K562 (cell line): Measurements from ENCODE around the gene NR2F2. TPM values are rescaled to one million over a fixed set of nuclear protein-coding genes. Genes with fewer than 3 reads are reported as not detected.

Source experiments
- ATAC-seq: fragments of 200-7000 bp; cut with Tn5 transposase; 3 replicates; pipeline ENCODE4 v1.9.1; 2020; ENCODE audit warnings: moderate library complexity
- BruUV-seq: library from RNA; stranded (reverse); fragments of 400-500 nt; replicated peaks from 2 replicates; lab custom pipeline; 2021; lab: Mats Ljungman, UMichigan
- CTCF ChIA-PET: fragments of 300-600 bp; formaldehyde crosslinking; extraction: SDS; loops from one replicate; lab custom pipeline; 2021; ENCODE audit warnings: low intra/inter-chr PET ratio; lab: Yijun Ruan, JAX
- POLR2A ChIA-PET: fragments of 300-600, 350-650 bp; sonication (Branson Sonifier 250); formaldehyde crosslinking; extraction: SDS; loops from one replicate; lab custom pipeline; 2021; ENCODE audit warnings: antibody characterized with exemption, inconsistent platforms; lab: Yijun Ruan, JAX
- DNase-seq, 4 experiments: peaks; one replicate each; pipeline versions ENCODE4 v3.0.0 to v3.0.0-alpha.2; 2011 to 2018; ENCODE audit warnings: low spot score in 3 of 4, mixed read lengths in 3 of 4; ENCODE audit errors: extremely low read depth in 1 of 4
- FAIRE-seq: peaks from 2 replicates; lab custom pipeline; 2011; peaks lifted over from hg19 to GRCh38; lab: Jason Lieb, UNC
- H2AFZ ChIP-seq: 2 replicates; pipeline ENCODE4 v1.6.0; 2011; ENCODE audit warnings: low read depth, low read length, control low read depth, inconsistent platforms
- H3K27ac ChIP-seq: fragments of 200-600 bp; 3 replicates; pipeline ENCODE4 v1.8.0; 2011; ENCODE audit warnings: low read depth, mild to moderate bottlenecking, control low read depth, inconsistent platforms, low read length, moderate library complexity, mixed read lengths; ENCODE audit errors: extremely low read depth
- H3K27me3 ChIP-seq, 2 experiments: fragments of 300-600 bp in 1 of 2; 2 replicates in 1 of 2; 3 replicates in 1 of 2; pipeline versions ENCODE4 v1.6.0 to v1.8.0; 2011; ENCODE audit warnings: inconsistent platforms in 2 of 2, low read length in 2 of 2, mild to moderate bottlenecking in 1 of 2, mixed read lengths in 1 of 2, moderate library complexity in 1 of 2; ENCODE audit not compliant: control insufficient read depth in 2 of 2, insufficient read depth in 2 of 2
- H3K36me3 ChIP-seq: fragments of 300-600 bp; 3 replicates; pipeline ENCODE4 v1.8.0; 2011; ENCODE audit warnings: mild to moderate bottlenecking, low read length, inconsistent platforms; ENCODE audit not compliant: control insufficient read depth, insufficient read depth
- H3K4me1 ChIP-seq, 2 experiments: fragments of 200-600 bp in 1 of 2; replicated peaks in 1 of 2; 2 replicates in 1 of 2; 3 replicates in 1 of 2; pipeline versions ENCODE4 v1.5.1 to v1.8.0; 2011; ENCODE audit warnings: inconsistent platforms in 2 of 2, low read length in 2 of 2, mild to moderate bottlenecking in 1 of 2, mixed read lengths in 1 of 2, moderate library complexity in 1 of 2; ENCODE audit not compliant: control insufficient read depth in 2 of 2, insufficient read depth in 2 of 2
- H3K4me2 ChIP-seq: 2 replicates; pipeline ENCODE4 v1.6.1; 2011; ENCODE audit warnings: low read length, control low read depth, inconsistent platforms, mixed read lengths; ENCODE audit not compliant: insufficient read depth
- H3K4me3 ChIP-seq: fragments of 200-600 bp; sonication (generic), shearing (Covaris generic); 2 replicates; pipeline ENCODE4 v1.5.1; 2016; ENCODE audit warnings: control low read depth, inconsistent platforms
- H3K79me2 ChIP-seq: fragments of 200-600 bp; 3 replicates; pipeline ENCODE4 v1.8.0; 2011; ENCODE audit warnings: low read length, inconsistent platforms; ENCODE audit not compliant: control insufficient read depth, insufficient read depth
- H3K9ac ChIP-seq, 2 experiments: 2 replicates each; pipeline versions ENCODE4 v1.6.0 to v1.6.1; 2011; ENCODE audit warnings: low read depth in 2 of 2, low read length in 2 of 2, control low read depth in 1 of 2, inconsistent platforms in 1 of 2, mild to moderate bottlenecking in 1 of 2, mixed read lengths in 1 of 2; ENCODE audit not compliant: insufficient read depth in 1 of 2
- H3K9me1 ChIP-seq: one replicate; pipeline ENCODE4 v1.6.0; 2011; ENCODE audit warnings: inconsistent platforms, mild to moderate bottlenecking, low read length, moderate library complexity; ENCODE audit not compliant: control insufficient read depth, insufficient read depth
- H3K9me3 ChIP-seq: replicated peaks from 2 replicates; pipeline ENCODE4 v1.5.1; 2011; ENCODE audit warnings: low read depth, low read length, inconsistent platforms; ENCODE audit not compliant: control insufficient read depth, insufficient read depth
- H4K20me1 ChIP-seq: replicated peaks from 2 replicates; pipeline ENCODE4 v1.6.1; 2011; ENCODE audit warnings: low read length, inconsistent platforms, mixed read lengths; ENCODE audit not compliant: control insufficient read depth, insufficient read depth
- EP400 ChIP-seq: fragments of 450-650 bp; IDR thresholded peaks from 2 replicates; pipeline ENCODE4 v1.6.1; 2017; ENCODE audit warnings: antibody characterized with exemption, mild to moderate bottlenecking, moderate library complexity
- FOSL1 ChIP-seq: fragments of 200-800 bp; sonication (Bioruptor generic); conservative IDR thresholded peaks from 2 replicates; pipeline ENCODE4 v1.6.1; 2016; ENCODE audit warnings: missing genetic modification characterization, missing compliant biosample characterization
- HMGN3 ChIP-seq: IDR thresholded peaks from 2 replicates; pipeline ENCODE4 v1.6.1; 2011; ENCODE audit warnings: borderline replicate concordance, low read depth, mild to moderate bottlenecking, mixed read lengths, low read length; ENCODE audit not compliant: insufficient read length; ENCODE audit errors: extremely low read depth
- HNRNPUL1 ChIP-seq: fragments of 200-400 bp; formaldehyde crosslinking; IDR thresholded peaks from 2 replicates; pipeline ENCODE4 v1.6.1; 2017; ENCODE audit warnings: low read length
- NFRKB ChIP-seq: fragments of 450-650 bp; IDR thresholded peaks from 2 replicates; pipeline ENCODE4 v1.6.1; 2016; ENCODE audit warnings: low read depth
- NONO ChIP-seq, 2 experiments: fragments of 200-400 bp in 1 of 2; fragments of 450-650 bp in 1 of 2; formaldehyde crosslinking in 1 of 2; IDR thresholded peaks; 2 replicates each; pipeline ENCODE4 v1.6.1; 2017; ENCODE audit warnings: low read depth in 2 of 2, mild to moderate bottlenecking in 2 of 2, moderate library complexity in 2 of 2, low read length in 1 of 2
- NR3C1 ChIP-seq: sonication (generic); formaldehyde crosslinking; IDR thresholded peaks from 2 replicates; pipeline ENCODE4 v1.8.1; 2022; ENCODE audit warnings: missing genetic modification reagents
- OTX1 ChIP-seq: fragments of 450-650 bp; formaldehyde crosslinking; IDR thresholded peaks from 2 replicates; pipeline ENCODE4 v1.4.0; 2022; ENCODE audit warnings: mild to moderate bottlenecking
- PRMT5 ChIP-seq: sonication (generic); formaldehyde crosslinking; IDR thresholded peaks from 2 replicates; pipeline ENCODE4 v1.5.0; 2020; ENCODE audit warnings: missing genetic modification reagents
- RBM34 ChIP-seq: fragments of 200-400 bp; formaldehyde crosslinking; IDR thresholded peaks from 2 replicates; pipeline ENCODE4 v1.6.1; 2018; ENCODE audit warnings: low read length, borderline replicate concordance; ENCODE audit not compliant: insufficient read depth
- SNIP1 ChIP-seq: fragments of 450-650 bp; IDR thresholded peaks from 2 replicates; pipeline ENCODE4 v1.7.1; 2017; ENCODE audit warnings: low read depth, mild to moderate bottlenecking
- USF2 ChIP-seq: sonication (generic); formaldehyde crosslinking; IDR thresholded peaks from 2 replicates; pipeline ENCODE4 v1.5.0; 2020; ENCODE audit warnings: missing genetic modification reagents
- ZNF695 ChIP-seq: fragments of 450-650 bp; formaldehyde crosslinking; IDR thresholded peaks from 2 replicates; pipeline ENCODE4 v1.4.0; 2020; ENCODE audit warnings: mild to moderate bottlenecking, moderate library complexity
- WGBS: fragments of 100-300 bp; shearing (Covaris generic); methylation state at CpG from one replicate; pipeline ENCODE4 v1.1.6; 2016; ENCODE audit warnings: low coverage, mixed read lengths; ENCODE audit not compliant: insufficient coverage; ENCODE audit errors: missing lambda C conversion rate; 5-methylcytosine and 5-hydroxymethylcytosine counted together
- in situ Hi-C: fragments of 300-500 bp; cut with MboI; formaldehyde crosslinking; loops from 4 replicates; pipeline ENCODE4 v1.15.0; 2018; ENCODE audit warnings: inconsistent platforms, mixed read lengths
- intact Hi-C: fragments of 100-400 bp; cut with micrococcal nuclease; formaldehyde crosslinking; loops from 2 replicates; pipeline ENCODE4 v1.14.2; 2022
- polyA plus RNA-seq, 8 experiments: library from polyadenylated mRNA; depleted of rRNA in 4 of 8; stranded (reverse) in 5 of 8; unstranded in 3 of 8; fragments of >200 nt; fragmentation: Nextera tagmentation in 2 of 8; fragmentation: Illumina TruSeq in 1 of 8; extraction: Ambion mirVana in 2 of 8; extraction: Trizol in 1 of 8; gene quantifications; 2 replicates each; pipeline versions ENCODE4 v1.2.1 to v1.2.3, GENCODE V29; 2011 to 2014; ENCODE audit warnings: inconsistent platforms in 1 of 8, missing spikeins in 1 of 8
- total RNA-seq, 7 experiments: library from RNA; depleted of rRNA in 6 of 7; stranded (reverse); fragments of >200 nt in 6 of 7; fragmentation: Illumina TruSeq in 2 of 7; extraction: Trizol in 2 of 7; gene quantifications; 2 replicates each; pipeline versions ENCODE4 v1.2.1 to v1.2.3, GENCODE V29; 2011 to 2021; ENCODE audit warnings: low replicate concordance in 1 of 7

The NR2F2 gene
- total and polyA plus RNA-seq, 9 of the 15 experiments (the other 6 are each of a cell fraction or from before 2014, with no cell fraction given), result 6.0 to 51.8 (median 11.1) TPM

GRCh38 chr15:96356494-96357455, 26.3 kb downstream of the NR2F2 start:
- FAIRE-seq (peak; percentile 98), ATAC-seq (peak; percentile 93), DNase-seq (peak; percentile 83 to 93 (median 84))
- Histone ChIP-seq H2AFZ (peak overlapping the region; percentile 91), H3K36me3 (peaks cover 3% of the 10 kb centered on the region; the same call in 1 of the 3 replicates), H3K27me3 (no peaks in the 10 kb centered on the region), H3K9ac (peak overlapping the region; percentile 74 to 90), H3K9me1 (no peaks in the 10 kb centered on the region), H3K9me3 (peaks cover 2% of the 10 kb centered on the region; the same call in 1 of the 2 replicates), H3K4me2 (peak overlapping the region; percentile 82), H3K4me1 (peaks cover 15 to 43% of the 10 kb centered on the region in 2 experiments), H3K79me2 (no peaks in the 10 kb centered on the region), H3K27ac (peak overlapping the region; percentile 73), H3K4me3 (peak overlapping the region; percentile 68), H4K20me1 (no peaks in the 10 kb centered on the region)
- ChIA-PET CTCF (interaction anchor here (0.6 kb wide), 1 partner anchor 52 kb away, joined by 3 read pairs; no protein-coding TSS in a partner anchor), POLR2A (interaction anchor here (0.6 to 1.9 kb wide), 9 partner anchors 8 to 229 kb away, joined by 3 to 6 read pairs (median 4); partner anchors contain the start of gene NR2F2)
- in situ Hi-C loops, result loop anchor here (10.0 kb wide), 1 partner anchor 228 kb away; no protein-coding TSS in a partner anchor
- intact Hi-C loops, result loop anchor here (1.0 to 5.0 kb wide), 4 partner anchors 30 to 536 kb away; no protein-coding TSS in a partner anchor
- BruUV-seq, result TSS peak; percentile 93
- 1% methylated on average over 61 of the region's 67 CpGs for WGBS
- TF ChIP-seq ZNF695 (CRISPR knock-in tag) (no peak), OTX1 (CRISPR knock-in tag) (no peak), FOSL1 (tag) (no peak), USF2 (CRISPR knock-in tag) (no peak), EP400 (peak; percentile 82), NFRKB (0 out of 2 replicates have a peak, but pooled peaks have one; percentile 32), RBM34 (no peak), SNIP1 (no peak), NONO (IDR thresholded peaks at IDR 0.05; ENCODE audit: low read depth in 2 of 2, low read length in 1 of 2) (peak in 1 of 2 experiments; percentile 36; a peak in 1 of 4 replicates), NR3C1 (CRISPR knock-in tag) (no peak), HNRNPUL1 (no peak), HMGN3 (peak; percentile 53), PRMT5 (CRISPR knock-in tag) (no peak)
